ENCODE data around the gene DDA1. TPM values are rescaled to one million over a fixed set of nuclear protein-coding genes. Genes with fewer than 3 reads are reported as not detected.

The DDA1 gene
- total RNA-seq, 2 donors from 2014 or later = 9.6 to 18.6 TPM

DNA sequence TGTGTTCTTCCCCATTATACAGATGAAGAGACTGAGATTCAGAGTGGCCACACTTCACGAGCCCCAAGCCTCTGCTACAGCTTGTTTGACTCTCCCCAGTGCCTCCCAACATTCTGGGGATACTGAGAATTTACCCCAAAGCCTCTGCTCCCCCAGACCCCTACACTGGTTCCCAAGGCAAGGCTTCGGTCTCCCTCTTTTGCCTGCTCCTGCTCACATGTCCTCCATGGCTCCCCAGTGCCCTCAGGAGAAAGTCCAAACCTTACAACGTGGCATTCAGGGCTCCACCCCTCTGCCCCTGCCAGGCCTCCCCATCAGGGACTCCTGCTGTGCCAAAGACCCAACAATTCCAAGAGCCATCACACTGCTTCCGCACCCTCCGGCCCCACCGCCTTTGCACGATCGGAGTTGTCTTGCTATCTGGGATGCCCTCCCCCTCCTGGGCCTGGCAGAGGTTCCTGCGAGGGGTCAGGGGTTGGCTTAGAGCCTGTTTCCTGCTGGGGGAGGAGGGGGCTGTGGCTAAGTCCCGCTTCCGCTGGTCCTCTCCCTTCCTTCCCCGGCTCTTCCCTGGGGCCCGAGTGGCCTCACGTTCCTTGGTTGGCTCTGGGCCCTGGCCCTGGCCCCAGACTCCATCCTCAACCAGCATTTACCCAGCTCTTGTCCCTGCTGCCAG lies 43.4 kb downstream of the DDA1 start:
- intact Hi-C loops (cut with DNase I) = no loop called here
- no peaks in the 10 kb centered on the region for H3K36me3 ChIP-seq
- H3K4me3 ChIP-seq = no peak overlapping the region
- no peak for DNase-seq (ENCODE audit: low spot score)
- H3K9me3 ChIP-seq = no peaks in the 10 kb centered on the region
- no peak overlapping the region for H3K27ac ChIP-seq
- no peaks in the 10 kb centered on the region for H3K27me3 ChIP-seq (replicated peaks; ENCODE audit: insufficient read depth)
- no peaks in the 10 kb centered on the region for H3K4me1 ChIP-seq (replicated peaks)
- TF ChIP-seq, protein P1, sequence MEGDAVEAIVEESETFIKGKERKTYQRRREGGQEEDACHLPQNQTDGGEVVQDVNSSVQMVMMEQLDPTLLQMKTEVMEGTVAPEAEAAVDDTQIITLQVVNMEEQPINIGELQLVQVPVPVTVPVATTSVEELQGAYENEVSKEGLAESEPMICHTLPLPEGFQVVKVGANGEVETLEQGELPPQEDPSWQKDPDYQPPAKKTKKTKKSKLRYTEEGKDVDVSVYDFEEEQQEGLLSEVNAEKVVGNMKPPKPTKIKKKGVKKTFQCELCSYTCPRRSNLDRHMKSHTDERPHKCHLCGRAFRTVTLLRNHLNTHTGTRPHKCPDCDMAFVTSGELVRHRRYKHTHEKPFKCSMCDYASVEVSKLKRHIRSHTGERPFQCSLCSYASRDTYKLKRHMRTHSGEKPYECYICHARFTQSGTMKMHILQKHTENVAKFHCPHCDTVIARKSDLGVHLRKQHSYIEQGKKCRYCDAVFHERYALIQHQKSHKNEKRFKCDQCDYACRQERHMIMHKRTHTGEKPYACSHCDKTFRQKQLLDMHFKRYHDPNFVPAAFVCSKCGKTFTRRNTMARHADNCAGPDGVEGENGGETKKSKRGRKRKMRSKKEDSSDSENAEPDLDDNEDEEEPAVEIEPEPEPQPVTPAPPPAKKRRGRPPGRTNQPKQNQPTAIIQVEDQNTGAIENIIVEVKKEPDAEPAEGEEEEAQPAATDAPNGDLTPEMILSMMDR (IDR thresholded peaks at IDR 0.05) = no peak
- TF ChIP-seq POLR2A (IDR thresholded peaks at IDR 0.05) (no peak), POLR2AphosphoS5 (IDR thresholded peaks at IDR 0.05) (no peak)
- 38% methylated on average over 13 of the region's 14 CpGs for WGBS

DNA sequence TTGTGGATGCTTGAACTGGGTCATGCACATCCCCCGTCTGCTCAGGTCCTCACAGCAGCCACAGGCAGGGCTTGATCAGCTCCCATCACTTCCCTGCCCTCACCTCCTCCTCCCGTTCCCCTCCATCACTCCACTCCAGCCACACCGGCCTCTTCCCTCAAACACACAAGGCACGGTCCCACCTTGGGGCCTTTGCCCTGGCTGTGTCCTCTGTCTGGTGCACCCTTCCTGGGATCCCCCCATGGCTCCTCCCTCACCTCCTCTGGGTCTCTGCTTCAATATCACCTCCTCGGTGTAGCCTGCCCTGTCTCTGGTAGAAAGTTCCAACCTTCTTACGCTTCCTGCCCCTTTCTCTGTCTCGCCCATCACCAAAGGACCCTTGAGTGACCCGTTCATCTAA lies 44.0 kb downstream of the DDA1 start:
- WGBS = 78% methylated on average over 8 of the region's 8 CpGs

DNA sequence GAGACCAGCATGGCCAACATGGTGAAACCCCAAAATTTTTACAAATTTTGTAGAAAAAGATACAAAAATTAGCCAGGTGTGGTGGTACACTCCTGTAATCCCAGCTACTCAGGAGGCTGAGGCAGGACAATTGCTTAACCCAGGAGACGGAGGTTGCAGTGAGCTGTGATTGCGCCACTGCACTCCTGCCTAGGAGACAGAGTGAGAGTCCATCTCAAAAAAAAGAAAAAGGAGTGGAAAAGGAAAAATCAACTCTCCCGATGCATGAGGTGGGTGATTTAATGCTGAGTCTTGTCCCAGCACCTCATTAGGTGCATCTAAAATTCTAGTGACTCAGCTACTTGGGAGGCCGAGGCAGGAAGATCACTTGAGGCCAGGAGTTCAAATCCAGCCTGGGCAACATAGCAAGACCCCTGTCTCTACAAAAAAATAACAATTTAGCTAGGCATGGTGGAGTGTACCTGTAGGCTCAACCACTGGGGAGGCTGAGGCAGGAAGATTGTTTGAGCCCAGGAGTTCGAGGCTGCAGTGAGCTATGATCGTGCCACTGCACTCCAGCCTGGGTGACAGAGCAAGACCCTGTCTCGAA lies 47.8 kb downstream of the DDA1 start:
- TF ChIP-seq POLR2A (IDR thresholded peaks at IDR 0.05) (no peak), POLR2AphosphoS5 (IDR thresholded peaks at IDR 0.05) (no peak)
- TF ChIP-seq, protein P1 (IDR thresholded peaks at IDR 0.05) = no peak
- intact Hi-C loops (cut with DNase I) = no loop called here
- WGBS = 84% methylated on average over 7 of the region's 7 CpGs

More for the DNA sequence above, 44.0 kb downstream of the DDA1 start:
- no peaks in the 10 kb centered on the region for H3K4me1 ChIP-seq (replicated peaks)
- H3K27me3 ChIP-seq (replicated peaks; ENCODE audit: insufficient read depth) = no peaks in the 10 kb centered on the region
- no peak overlapping the region for H3K27ac ChIP-seq
- no peak overlapping the region for H3K4me3 ChIP-seq
- H3K9me3 ChIP-seq = no peaks in the 10 kb centered on the region
- intact Hi-C loops (cut with DNase I) = no loop called here
- TF ChIP-seq, protein P1 (IDR thresholded peaks at IDR 0.05) = no peak
- TF ChIP-seq POLR2A (IDR thresholded peaks at IDR 0.05) (no peak), POLR2AphosphoS5 (IDR thresholded peaks at IDR 0.05) (no peak)
- H3K36me3 ChIP-seq = no peaks in the 10 kb centered on the region
- no peak for DNase-seq (ENCODE audit: low spot score)

DNA sequence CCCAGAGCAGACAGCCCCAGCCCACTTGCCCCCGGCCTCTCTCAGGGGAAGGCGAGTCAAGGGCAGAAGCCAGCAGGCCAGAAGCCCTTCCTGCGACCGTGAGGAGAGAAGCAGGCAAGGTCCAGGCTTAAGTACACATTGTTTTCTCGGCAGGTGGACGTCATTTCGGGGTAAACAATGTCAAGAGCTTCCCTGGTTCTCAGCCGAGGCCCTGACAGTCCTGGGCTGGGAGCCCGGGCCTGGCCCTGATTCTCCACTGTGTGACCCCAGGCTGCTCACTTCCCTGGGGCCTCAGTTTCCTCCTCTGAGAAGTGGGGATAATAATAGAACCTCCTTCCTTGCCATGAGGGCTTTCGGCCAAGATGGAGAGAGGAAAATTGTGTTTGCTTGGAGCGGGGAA lies 48.4 kb downstream of the DDA1 start:
- Histone ChIP-seq H3K4me3 (no peak overlapping the region), H3K27ac (no peak overlapping the region), H3K36me3 (no peaks in the 10 kb centered on the region), H3K27me3 (replicated peaks; ENCODE audit: insufficient read depth) (no peaks in the 10 kb centered on the region), H3K4me1 (replicated peaks) (no peaks in the 10 kb centered on the region), H3K9me3 (no peaks in the 10 kb centered on the region)
- intact Hi-C loops (cut with DNase I) = no loop called here
- no peak for TF ChIP-seq POLR2AphosphoS5 (IDR thresholded peaks at IDR 0.05)
- TF ChIP-seq, protein P1 (IDR thresholded peaks at IDR 0.05) = no peak
- no peak for TF ChIP-seq POLR2A (IDR thresholded peaks at IDR 0.05)
- 36% methylated on average over 11 of the region's 11 CpGs for WGBS
- no peak for DNase-seq (ENCODE audit: low spot score)

More for the DNA sequence above, 47.8 kb downstream of the DDA1 start:
- no peak overlapping the region for H3K4me3 ChIP-seq
- DNase-seq (ENCODE audit: low spot score) = no peak
- H3K36me3 ChIP-seq = no peaks in the 10 kb centered on the region
- H3K27ac ChIP-seq = no peak overlapping the region
- H3K27me3 ChIP-seq (replicated peaks; ENCODE audit: insufficient read depth) = no peaks in the 10 kb centered on the region
- H3K9me3 ChIP-seq = no peaks in the 10 kb centered on the region
- H3K4me1 ChIP-seq (replicated peaks) = no peaks in the 10 kb centered on the region

DNA sequence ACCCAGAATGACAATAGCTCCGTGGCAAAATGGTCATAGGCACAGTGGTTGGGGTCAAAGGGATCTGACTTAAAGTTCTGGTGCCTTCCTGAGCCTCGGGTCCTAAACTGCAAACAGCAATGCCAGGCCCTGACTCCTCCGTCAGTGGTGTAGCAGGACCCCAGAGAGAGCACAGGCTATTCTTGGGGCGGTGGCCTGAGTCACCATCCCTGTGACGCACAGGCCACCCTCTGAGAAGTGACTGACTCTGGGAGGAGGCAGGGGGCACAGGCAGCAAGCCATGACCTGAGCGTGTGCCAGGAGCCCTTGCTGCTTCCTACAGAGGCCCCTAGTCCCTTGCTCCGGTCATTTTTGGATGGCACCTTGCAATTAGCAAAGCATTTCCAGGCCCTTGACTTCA lies 49.0 kb downstream of the DDA1 start:
- no peaks in the 10 kb centered on the region for H3K4me1 ChIP-seq (replicated peaks)
- no peaks in the 10 kb centered on the region for H3K36me3 ChIP-seq
- H3K27ac ChIP-seq = no peak overlapping the region
- WGBS = 85% methylated on average over 7 of the region's 7 CpGs
- H3K4me3 ChIP-seq = no peak overlapping the region
- no peak for DNase-seq (ENCODE audit: low spot score)
- TF ChIP-seq, protein P1 (IDR thresholded peaks at IDR 0.05) = no peak
- TF ChIP-seq POLR2AphosphoS5 (IDR thresholded peaks at IDR 0.05) = no peak
- TF ChIP-seq POLR2A (IDR thresholded peaks at IDR 0.05) = no peak
- H3K27me3 ChIP-seq (replicated peaks; ENCODE audit: insufficient read depth) = no peaks in the 10 kb centered on the region
- no peaks in the 10 kb centered on the region for H3K9me3 ChIP-seq
- intact Hi-C loops (cut with DNase I) = no loop called here
